AG04450 (cell line): Measurements from ENCODE around the gene LCE1B. TPM values are rescaled to one million over a fixed set of nuclear protein-coding genes. Genes with fewer than 3 reads are reported as not detected.

Experiments used
- CTCF ChIA-PET: fragments of 300-600, 350-600 bp; formaldehyde crosslinking; extraction: SDS; loops from one replicate; lab custom pipeline; 2022; ENCODE audit warnings: antibody characterized with exemption, inconsistent platforms; lab: Charles Lee
- POLR2A ChIA-PET: fragments of 350-600 bp; formaldehyde crosslinking; extraction: SDS; loops from one replicate; lab custom pipeline; 2021; ENCODE audit warnings: antibody characterized with exemption, inconsistent platforms; lab: Yijun Ruan, JAX
- DNase-seq: peaks from one replicate; pipeline ENCODE4 v3.0.0-alpha.2; 2011; ENCODE audit warnings: low read depth, low spot score
- H3K27ac ChIP-seq: one replicate; pipeline ENCODE4 v1.5.1; 2012; ENCODE audit warnings: low read depth, low read length, control low read depth
- H3K27me3 ChIP-seq: one replicate; pipeline ENCODE4 v1.6.0; 2012; ENCODE audit warnings: low read length; ENCODE audit not compliant: control insufficient read depth, insufficient read depth
- H3K4me3 ChIP-seq: 2 replicates; pipeline ENCODE4 v1.5.1; 2011; ENCODE audit warnings: mild to moderate bottlenecking, low read depth, low read length, control low read depth
- H3K9me3 ChIP-seq: 2 replicates; pipeline ENCODE4 v1.5.1; 2012; ENCODE audit warnings: low read length; ENCODE audit not compliant: control insufficient read depth, insufficient read depth
- polyA plus RNA-seq: library from polyadenylated mRNA; depleted of rRNA; stranded (reverse); fragments of >200 nt; gene quantifications from 2 replicates; pipeline ENCODE4 v1.2.3, GENCODE V29; 2011
- TF ChIP-seq, protein P1 (sequence below): IDR thresholded peaks from 2 replicates; pipeline ENCODE4 v1.5.1; 2011; ENCODE audit warnings: low read depth, low read length, control low read depth, inconsistent platforms

Gene LCE1B
- polyA plus RNA-seq, 1 experiment: not detected

DNA sequence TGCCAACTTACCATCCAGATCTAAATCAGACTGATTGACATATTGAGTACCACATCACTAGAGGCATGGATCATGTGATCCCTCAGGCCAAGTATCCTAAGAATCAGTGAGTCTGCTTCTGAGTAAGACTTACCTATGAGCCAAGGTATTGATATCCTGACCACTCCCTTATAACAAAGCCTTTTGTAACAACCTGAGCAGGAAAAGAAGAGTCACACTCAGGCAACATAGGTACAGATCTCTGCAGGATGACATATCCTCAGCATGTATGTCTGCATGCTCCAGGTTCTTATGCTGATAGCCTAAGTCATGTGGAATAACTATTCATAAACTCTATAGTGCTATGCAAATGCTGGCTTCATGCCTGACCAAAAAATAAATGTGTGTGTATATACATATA, 13.2 kb downstream of the LCE1B start:
- TF ChIP-seq, protein P1, sequence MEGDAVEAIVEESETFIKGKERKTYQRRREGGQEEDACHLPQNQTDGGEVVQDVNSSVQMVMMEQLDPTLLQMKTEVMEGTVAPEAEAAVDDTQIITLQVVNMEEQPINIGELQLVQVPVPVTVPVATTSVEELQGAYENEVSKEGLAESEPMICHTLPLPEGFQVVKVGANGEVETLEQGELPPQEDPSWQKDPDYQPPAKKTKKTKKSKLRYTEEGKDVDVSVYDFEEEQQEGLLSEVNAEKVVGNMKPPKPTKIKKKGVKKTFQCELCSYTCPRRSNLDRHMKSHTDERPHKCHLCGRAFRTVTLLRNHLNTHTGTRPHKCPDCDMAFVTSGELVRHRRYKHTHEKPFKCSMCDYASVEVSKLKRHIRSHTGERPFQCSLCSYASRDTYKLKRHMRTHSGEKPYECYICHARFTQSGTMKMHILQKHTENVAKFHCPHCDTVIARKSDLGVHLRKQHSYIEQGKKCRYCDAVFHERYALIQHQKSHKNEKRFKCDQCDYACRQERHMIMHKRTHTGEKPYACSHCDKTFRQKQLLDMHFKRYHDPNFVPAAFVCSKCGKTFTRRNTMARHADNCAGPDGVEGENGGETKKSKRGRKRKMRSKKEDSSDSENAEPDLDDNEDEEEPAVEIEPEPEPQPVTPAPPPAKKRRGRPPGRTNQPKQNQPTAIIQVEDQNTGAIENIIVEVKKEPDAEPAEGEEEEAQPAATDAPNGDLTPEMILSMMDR: no peak
- Histone ChIP-seq H3K9me3 (peaks cover 6% of the 10 kb centered on the region; the same call in 1 of the 2 replicates), H3K27me3 (no peaks in the 10 kb centered on the region), H3K27ac (no peak overlapping the region), H3K4me3 (no peak overlapping the region)
- CTCF ChIA-PET: no interaction called here
- no peak for DNase-seq
- POLR2A ChIA-PET: no interaction called here

- Histone ChIP-seq H3K9me3 (peaks cover 6% of the 10 kb centered on the region; the same call in 1 of the 2 replicates), H3K27ac (no peak within 1 kb of the TSS), H3K27me3 (no peaks in the 10 kb centered on the region), H3K4me3 (no peak within 1 kb of the TSS)
- no peak for DNase-seq
- POLR2A ChIA-PET: no interaction called here
- CTCF ChIA-PET: no interaction called here
- TF ChIP-seq, protein P1: no peak
These were observed 15.4 kb downstream of the LCE1B start, which contains the start of gene LCE1A for GRCh38 chr1:152827173-152827572. Gene LCE1A (plus strand): TSS chr1:152827473. CDS start chr1:152827473, 0 bp downstream.

DNA sequence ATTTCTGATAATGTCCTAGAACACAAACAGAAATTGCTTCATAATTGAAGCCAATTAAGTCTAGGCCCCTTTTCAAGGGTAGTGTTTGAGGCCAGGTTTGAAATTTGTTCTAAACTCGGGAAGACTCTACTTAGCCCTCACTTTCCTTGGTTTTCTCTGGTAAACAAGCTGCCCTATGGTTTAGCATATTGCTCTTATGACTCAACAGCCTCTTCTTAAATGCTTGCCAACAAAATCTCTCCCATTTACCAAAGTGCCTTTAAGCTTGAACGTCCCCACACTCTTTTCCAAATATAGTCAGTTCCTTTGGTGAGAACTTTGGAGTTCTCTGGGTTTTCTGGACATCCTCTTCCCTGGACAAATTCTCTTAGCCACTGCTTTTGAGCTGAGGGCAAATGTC, 25.1 kb downstream of the LCE1B start:
- TF ChIP-seq, protein P1: no peak
- CTCF ChIA-PET: no interaction called here
- DNase-seq: no peak

GRCh38 chr1:152842556-152842955, 30.8 kb downstream of the LCE1B start, which contains the start of gene LCE6A:
Gene LCE6A (plus strand): TSS chr1:152842856. CDS start chr1:152843521, 665 bp downstream.
- Histone ChIP-seq H3K27ac (no peak within 1 kb of the TSS), H3K4me3 (no peak within 1 kb of the TSS), H3K9me3 (no peaks in the 10 kb centered on the region), H3K27me3 (no peaks in the 10 kb centered on the region)
- DNase-seq: no peak
- CTCF ChIA-PET: no interaction called here
- POLR2A ChIA-PET: no interaction called here
- TF ChIP-seq, protein P1: no peak

More for the DNA sequence above, 25.1 kb downstream of the LCE1B start:
- Histone ChIP-seq H3K27ac (no peak overlapping the region), H3K27me3 (no peaks in the 10 kb centered on the region), H3K9me3 (no peaks in the 10 kb centered on the region), H3K4me3 (no peak overlapping the region)
- POLR2A ChIA-PET: no interaction called here

- H3K4me3 ChIP-seq: no peak overlapping the region
- TF ChIP-seq, protein P1: no peak
These were observed 43.9 kb downstream of the LCE1B start for GRCh38 chr1:152855661-152856060.

More at GRCh38 chr1:152855661-152856060, 43.9 kb downstream of the LCE1B start:
- H3K27me3 ChIP-seq: no peaks in the 10 kb centered on the region
- H3K27ac ChIP-seq: no peak overlapping the region
- no peaks in the 10 kb centered on the region for H3K9me3 ChIP-seq
- DNase-seq: no peak
- ChIA-PET POLR2A (no interaction called here), CTCF (interaction anchor here (1.0 kb wide), 1 partner anchor 16 kb away, joined by 4 read pairs; no protein-coding TSS in a partner anchor)
